NCI-H2171 (cell line): ENCODE data around the gene RCSD1.
"Not testable (repeated sequence)": the region's sequence is repeated elsewhere in the genome, so short reads cannot be mapped to it uniquely, and the experiment has no call there.

Experiments
- DNase-seq: peaks from one replicate; lab custom pipeline; 2025; lab: John Stamatoyannopoulos, UW

The RCSD1 gene

DNA sequence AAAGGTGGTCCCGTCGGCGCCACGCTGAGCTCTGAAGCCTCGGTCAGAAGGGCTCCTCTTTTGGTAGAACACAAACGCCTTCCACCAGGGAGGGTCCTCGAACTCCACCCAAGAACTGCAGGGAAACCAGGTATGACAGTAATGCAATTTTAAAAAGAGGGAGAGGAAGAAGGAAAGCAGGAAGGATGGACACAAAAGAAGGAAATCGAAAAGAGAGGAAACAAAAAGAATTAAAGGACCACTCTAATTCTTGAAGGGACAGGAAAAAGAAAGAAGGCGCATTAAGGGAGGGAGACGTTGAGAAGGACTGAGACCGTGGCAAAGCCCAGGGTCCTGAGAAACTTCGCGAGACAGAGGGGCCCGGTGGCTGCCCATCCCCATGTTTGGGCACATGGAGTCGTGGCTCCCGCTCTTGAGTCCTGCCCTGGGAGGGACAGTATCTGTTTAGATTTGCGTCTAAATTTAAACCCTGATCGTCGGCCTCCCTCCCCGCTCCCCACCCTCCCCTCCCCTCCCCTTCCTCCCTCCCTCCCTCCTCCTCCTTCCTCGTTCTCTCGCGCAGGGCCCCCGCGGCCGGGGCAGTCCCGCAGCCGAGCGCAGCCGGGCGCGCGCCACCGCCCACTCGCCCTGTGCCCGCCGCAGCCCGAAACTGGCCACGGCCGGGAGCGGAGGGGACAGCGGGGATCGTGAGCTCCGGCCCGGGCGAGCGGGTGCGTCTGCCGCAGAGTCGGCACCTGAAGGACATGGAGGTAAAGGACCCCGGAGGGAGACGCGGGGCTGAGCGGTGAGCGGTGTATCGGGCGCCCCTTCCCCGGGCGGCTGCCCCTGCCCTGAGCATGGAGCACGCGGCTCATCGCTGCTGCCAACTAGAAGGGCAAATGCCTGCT, at the start of gene RCSD1:
RCSD1 (plus strand) TSS at position 552 of the 887 bp plus-strand sequence; CDS start at position 744, 192 bp downstream.
- DNase-seq = peak; percentile 15

- DNase-seq = no peak
These were observed 48.0 kb upstream of the RCSD1 start for GRCh38 chr1:167582064-167582463.

DNA sequence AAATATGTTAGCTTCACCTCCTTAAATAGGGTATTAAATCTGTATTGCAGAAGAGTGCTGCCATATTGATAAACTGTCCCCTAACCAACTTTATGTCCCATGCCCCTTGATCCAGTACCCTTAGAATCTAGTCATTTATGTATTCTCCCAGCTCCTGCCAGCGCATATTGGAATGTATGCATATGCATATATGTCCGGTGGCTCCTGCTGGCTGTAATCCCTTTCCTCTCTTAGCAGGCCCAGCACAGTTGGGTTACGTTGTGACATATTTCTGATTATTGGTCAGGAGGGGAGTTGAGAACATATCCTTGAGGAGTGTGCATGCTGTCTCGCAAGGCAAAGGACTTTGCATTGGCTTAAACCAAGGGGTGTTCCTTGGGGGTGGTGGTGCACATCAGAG, 47.3 kb upstream of the RCSD1 start:
- no peak for DNase-seq

GRCh38 chr1:167584581-167584980, 45.5 kb upstream of the RCSD1 start:
- no peak for DNase-seq

DNA sequence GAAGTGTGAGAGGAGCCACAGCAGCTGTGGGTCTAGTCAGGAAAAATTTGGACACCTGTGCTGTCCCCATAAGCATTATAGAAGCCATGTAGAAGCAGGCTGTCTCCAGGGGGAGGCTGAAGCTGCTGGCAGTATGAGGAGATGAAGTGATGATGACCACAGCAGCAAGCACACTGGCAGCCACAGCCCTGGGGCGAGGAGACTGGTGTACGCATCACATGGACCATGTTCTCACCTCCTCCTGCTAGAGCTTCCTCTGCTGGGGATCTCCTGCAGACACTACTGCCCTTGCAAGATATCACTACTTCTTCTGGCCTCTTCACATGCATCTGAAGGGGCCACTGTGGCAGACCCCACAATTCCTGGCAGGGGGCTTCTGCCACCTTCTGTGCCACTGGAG, 42.7 kb upstream of the RCSD1 start:
- no peak for DNase-seq

DNA sequence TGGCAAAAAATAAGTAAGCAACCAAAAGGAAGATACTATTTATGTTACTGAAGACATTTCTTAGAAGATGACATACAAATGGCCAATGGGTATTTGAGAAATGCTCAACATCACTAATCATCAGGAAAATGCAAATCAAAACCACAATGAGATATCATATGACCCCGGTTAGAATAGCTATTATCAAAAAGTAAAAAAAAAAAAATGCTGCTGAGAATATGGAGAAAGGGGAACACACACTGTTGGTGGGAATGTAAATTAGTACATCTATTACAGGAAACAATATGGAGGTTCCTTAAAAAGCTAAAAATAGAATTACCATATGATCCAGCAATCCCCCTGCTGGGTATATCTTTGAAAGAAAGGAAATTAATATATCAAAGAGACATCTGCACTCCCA, 42.2 kb upstream of the RCSD1 start:
- DNase-seq = no peak

DNA sequence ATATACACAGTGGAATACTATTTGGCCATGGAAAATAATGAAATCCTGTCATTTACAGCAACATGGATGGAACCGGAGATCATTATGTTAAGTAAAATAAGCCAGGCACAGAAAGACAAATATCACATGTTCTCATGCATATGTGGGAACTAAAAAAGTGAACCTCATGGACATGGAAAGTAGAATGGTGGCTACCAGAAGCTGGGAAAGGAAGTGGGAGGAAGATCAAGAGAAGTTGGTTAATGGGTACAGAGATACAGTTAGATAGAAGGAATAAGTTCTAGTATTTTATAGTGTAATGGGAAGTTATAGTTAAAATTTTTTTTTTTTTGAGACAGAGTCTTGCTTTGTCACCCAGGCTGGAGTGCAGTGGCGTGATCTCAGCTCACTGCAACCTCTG, 41.7 kb upstream of the RCSD1 start:
- no peak for DNase-seq

- DNase-seq = no peak
These were observed 37.6 kb upstream of the RCSD1 start for GRCh38 chr1:167592475-167592874.

GRCh38 chr1:167593860-167594259, 36.2 kb upstream of the RCSD1 start:
- no peak for DNase-seq

DNA sequence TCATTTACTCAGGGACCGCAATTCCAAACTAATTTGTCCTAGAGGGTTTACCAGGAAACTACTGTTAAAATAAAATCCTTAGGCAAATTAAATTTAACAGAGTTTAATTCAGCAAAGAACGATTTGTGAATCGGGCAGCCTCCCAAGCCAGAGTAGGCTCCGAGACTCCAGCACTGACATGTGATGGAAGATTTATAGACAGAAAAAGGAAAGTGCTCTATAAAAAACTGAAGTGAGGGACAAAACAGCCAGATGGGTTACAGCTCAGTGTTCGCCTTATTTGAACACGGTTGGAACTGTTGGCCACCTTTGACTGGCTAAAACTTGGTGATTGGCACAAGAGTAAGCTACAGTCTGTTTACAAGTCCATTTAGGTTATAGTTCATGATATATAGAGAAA, 35.2 kb upstream of the RCSD1 start:
- no peak for DNase-seq

DNA sequence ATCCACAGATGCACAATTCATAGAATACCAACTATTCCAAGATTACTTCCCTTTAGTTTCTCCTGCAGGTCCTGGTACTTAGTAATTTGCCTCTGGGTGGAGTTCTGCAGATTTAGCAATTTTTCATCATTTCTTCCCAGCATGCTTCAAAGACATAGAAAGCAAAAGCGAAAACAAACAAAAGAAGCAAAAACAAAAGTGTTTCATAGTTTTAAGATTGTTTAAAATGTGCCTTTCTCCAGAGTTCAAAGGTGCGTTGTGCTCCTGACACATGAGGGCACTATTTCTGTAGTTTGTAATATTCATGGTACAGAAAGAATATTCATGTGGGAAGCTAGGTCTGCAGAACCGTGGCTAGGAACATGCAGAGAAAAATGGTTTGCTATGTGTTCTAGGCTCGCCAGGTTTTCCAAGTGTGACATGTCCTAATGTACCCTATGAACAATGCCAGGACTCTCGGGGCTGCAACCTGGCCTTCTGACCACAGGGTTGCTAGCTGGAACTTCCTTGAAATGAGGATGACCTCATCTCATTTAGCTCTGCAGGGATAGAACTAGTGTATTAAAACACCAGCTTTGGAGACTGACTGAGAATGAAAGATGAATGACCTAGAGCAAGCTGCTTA, 30.0 kb upstream of the RCSD1 start:
- no peak for DNase-seq

DNA sequence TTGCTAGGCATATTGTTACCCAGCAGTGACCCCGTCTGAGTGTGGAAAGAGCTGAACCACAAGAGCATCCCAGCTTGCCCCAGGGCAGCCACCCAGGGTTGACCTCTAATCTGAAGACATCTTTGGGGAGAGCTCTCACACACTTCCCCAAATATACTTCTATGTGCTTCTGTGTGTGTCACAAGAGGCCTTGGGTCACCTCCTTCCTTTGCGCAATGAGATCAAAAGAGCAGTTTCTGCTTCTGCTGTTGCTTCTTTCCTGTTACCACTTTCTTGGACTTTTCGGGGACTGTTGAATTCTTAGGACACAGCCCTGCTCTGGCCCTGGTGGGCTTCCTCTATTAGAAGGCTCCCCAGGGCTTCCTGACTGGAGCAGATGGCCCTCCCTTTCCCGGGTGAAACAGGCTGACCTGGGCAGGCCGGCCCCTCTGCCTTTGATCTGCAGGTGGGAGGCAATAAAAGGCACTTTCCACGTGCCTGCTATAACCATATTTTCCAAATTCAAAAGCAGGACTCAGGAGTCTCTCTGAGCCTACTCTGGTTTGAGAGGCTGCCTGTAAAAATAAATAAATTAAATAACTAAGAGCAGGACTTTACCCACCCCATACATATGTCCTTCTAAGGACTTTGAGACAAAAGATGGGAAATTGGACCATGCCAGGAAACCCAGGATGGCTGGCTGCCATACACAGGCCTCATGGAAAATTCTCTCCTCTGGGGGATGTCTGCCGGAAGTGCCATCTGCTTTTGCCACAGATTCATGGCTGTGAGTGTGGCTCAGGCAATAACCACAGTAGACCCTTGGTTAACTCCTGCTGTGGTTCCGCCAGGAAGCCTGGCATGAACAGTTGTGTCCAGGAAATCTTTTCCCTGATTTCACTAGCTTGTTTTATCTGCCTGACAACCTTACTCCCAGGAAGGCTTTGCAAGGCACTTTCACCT, 28.3 kb upstream of the RCSD1 start:
- DNase-seq = no peak

DNA sequence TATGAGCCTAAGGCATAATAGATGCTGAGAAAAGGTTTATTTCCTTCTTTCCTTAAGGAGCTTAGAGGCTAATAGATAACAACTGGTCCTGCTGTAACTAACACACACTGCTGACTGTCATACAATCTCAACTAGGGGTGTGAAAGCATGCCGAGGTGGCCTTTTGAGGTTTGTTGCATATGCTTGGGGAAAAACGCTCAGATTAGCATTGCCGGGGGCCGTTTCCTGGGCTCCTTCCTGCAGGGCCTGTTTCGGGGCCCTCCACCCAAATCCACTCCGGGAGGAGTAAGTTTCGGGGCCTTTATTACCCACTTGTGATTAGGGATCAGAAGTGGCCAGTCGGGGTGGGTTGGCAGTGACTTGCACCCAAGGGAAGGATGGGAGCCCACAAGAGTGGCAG, 27.2 kb upstream of the RCSD1 start:
- DNase-seq = no peak

DNA sequence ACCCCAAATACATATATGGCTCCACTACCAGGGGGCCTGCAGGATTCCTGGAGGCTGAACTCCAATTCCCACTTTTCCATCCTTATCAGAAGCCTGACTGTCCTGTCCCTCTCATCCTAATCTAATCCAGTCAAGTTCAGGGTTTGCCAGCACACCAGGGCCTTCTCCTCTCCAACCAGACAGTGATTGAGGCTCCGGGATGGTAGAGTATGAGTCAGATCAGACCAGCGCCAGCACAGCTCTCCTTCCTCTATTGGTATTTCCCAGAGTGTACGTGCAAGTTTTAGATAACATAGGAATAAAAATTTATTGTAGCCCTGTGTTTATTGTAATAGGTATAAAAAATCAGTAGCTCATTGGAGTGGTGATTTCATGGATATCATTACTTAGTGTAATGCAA, 24.5 kb upstream of the RCSD1 start:
- DNase-seq = no peak

- no peak for DNase-seq
These were observed 18.0 kb upstream of the RCSD1 start for GRCh38 chr1:167611983-167612382.

DNA sequence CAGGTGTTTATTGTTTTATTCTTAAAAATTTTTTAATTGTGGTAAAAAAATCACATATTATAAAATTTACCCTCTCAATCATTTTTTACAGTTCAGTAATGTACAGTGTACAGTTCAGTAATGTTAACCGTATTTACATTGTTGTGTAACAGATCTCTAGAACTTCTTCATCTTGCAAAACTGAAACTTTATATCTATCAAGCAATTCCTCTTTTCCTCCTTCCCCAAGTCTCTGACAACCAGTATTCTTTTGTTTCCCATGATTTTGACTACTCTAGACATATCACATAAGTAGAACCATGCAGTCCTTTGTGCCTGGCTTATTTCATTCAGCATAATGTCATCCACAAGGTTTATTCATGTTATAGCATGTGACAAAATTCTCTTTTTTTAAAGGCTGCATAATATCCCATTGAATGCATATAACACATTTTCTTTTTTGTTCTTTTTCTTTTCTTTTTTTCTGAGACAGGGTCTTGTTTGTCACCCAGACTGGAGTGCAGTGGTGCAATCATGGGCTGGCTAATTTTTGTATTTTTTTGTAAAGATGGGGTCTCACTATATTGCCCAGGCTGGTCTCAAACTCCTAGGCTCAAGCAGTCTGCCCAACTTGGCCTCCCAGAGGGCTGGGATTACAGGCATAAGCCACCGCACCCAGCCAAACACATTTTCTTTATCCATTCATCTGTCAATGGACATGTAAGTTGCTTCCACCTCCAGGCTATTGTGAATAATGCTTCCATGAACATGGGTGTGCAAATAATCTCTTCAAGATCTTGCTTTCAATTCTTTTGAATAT, 17.2 kb upstream of the RCSD1 start:
- DNase-seq = no peak

- not testable (repeated sequence) for DNase-seq
These were observed 16.0 kb upstream of the RCSD1 start for GRCh38 chr1:167613984-167614383.

DNA sequence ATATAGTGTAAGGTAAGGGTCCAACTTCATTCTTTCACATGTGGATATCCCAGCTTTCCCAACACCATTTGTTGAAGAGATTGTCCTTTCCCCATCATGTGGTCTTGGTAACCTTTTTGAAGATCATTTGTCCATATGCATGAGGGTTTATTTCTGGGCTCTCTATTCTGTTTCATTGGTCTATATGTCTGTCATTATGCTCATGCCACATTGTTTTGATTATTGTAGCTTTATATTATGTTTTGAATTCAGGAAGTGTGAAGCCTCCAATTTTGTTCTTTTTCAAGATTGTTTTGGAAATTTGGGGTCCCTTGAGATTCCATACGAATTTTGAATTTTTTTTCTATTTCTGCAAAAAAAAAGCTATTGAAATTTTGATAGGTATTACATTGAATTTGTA, 15.2 kb upstream of the RCSD1 start:
- no peak for DNase-seq

DNA sequence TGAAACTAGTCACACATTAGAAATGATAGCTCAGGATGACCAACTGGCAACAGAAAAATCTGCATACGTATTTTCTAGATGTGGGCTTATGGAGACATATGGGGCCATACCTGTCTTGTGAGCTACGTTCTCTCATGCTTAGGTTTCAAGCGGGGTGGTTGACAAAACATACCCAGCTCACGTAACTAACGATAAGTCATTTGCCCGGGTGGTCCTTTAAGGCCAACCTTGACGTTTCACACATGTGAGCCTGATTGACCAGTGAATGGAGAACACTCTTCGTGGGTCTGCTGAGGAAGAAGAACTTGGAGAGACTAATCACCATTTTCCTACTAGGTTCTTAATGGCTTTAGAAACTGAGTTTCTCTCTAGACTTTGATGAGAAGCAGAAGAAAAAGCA, 13.5 kb upstream of the RCSD1 start:
- no peak for DNase-seq

DNA sequence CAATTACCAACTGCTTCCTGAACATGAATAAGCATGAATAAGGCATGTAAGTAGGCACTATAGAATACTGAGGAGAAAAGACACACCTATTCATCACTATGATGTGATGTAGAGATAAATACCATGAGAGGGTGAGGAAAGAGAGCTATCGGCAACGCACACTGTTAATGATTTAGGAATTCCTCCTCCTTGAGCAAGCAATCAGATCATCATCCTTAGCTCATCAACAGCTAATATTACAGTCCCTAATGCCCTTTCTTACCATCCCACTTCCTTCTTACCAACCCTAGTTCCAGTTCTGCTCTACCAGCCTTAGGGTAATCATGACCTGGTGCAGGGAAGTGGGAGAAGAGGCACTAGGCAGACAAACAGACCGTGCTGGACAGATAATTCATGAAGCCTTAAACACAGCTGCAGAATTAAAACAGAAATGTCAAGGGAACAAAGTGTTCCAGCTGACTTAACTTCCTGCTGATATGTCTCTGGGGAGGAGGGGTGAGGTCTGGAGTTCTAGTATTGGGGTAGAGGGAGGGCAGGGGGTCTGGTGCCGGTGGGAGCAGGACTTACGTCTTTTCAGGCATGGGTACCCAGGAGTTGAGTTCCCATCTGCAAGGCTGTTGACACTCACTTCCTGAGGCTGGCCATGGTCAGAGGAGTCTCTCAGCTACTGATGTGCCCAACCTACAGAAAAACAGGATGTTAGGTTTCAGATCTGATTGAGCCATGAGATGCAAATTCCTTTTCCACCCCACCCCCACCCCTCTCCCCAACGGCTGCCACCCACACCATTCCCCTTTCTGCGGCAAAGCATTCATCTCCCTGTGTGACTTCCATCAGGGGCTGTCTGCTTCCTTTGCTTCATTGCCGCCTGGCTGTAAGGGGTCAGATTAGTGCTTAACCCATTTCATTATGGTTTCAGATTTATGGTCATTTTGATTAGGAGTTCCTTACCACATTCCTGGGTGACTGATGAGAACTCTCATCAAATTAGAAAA, 12.6 kb upstream of the RCSD1 start:
- no peak for DNase-seq
